HFFc6 (cell line): ENCODE measurements around the gene POLE3. TPM values are rescaled to one million over a fixed set of nuclear protein-coding genes. Genes with fewer than 3 reads are reported as not detected.
"Not testable (repeated sequence)": the region's sequence is repeated elsewhere in the genome, so short reads cannot be mapped to it uniquely, and the experiment has no call there.

Experiments
- DNase-seq: peaks from one replicate; pipeline ENCODE4 v3.0.0-alpha.2; 2018
- H3K27ac Mint-ChIP-seq: 2 replicates; pipeline ENCODE4 v1.8.0; 2020; ENCODE audit warnings: mild to moderate bottlenecking, mixed read lengths
- H3K27me3 Mint-ChIP-seq: 2 replicates; pipeline ENCODE4 v1.8.0; 2021; ENCODE audit warnings: mild to moderate bottlenecking, moderate library complexity, mixed read lengths; ENCODE audit not compliant: insufficient read depth
- H3K36me3 Mint-ChIP-seq: 2 replicates; pipeline ENCODE4 v1.8.0; 2021; ENCODE audit warnings: low read depth, mixed read lengths
- H3K4me1 Mint-ChIP-seq: 2 replicates; pipeline ENCODE4 v1.8.0; 2020; ENCODE audit warnings: low read depth, mixed read lengths
- H3K4me3 Mint-ChIP-seq: 2 replicates; pipeline ENCODE4 v1.8.0; 2020; ENCODE audit warnings: mild to moderate bottlenecking, moderate library complexity, mixed read lengths
- H3K9me3 Mint-ChIP-seq: 2 replicates; pipeline ENCODE4 v1.8.0; 2020; ENCODE audit warnings: mild to moderate bottlenecking, mixed read lengths
- total RNA-seq, 6 experiments: library from RNA; stranded (reverse); fragmentation: NEBNext Ultra II Directional; extraction: Animal tissue kit (Norgen Biotek cat#: 25700); gene quantifications; 2 replicates in 1 of 6; 3 replicates in 5 of 6; pipeline ENCODE4 v1.2.3, GENCODE V29; 2021
- TF ChIP-seq, protein P1 (sequence below): fragments of 200-600 bp; sonication (generic); IDR thresholded peaks from 2 replicates; pipeline ENCODE4 v1.5.0; 2021; ENCODE audit warnings: antibody characterized with exemption, mild to moderate bottlenecking

Gene POLE3
- total RNA-seq, 6 experiments from 2014 or later, result 33.7 to 43.9 (median 37.9) TPM

DNA sequence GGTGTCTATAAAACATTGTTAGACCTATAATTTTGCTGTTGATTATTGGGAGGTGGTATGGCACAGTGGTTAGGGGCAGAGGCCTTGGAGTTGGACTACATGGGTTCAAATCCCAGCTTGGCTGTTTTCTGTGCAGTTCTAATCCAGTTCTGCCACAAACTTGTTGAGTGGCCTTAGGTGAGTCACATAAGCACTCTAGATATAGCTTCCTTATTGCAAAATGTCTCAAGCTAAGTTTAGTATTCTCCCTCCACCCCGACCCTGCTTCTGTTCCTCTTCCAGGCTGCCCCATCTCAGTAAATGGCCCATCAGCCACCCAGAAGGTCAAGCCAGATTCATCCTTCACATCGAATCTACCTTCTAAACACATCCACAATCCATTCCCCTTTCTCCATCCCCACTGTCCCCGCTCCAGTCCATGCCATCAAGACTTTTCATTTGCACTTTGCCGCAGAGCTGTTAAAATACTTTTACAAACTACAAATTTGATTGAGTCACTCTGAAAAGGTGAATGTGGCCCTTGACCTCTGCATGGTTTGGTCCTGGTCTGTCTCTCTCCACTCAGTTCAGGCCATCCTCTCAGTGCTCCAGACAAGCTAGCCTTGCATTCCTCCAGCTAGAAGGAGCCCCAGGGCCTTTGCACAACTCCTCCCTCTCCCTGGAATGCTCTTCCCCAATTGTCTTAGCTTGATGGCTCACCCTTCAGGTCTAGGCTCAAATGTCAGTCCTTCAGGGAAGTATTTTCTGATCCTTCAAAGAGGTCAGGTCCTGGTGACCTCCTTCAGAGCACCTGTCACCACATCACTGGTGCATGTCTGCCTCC lies 23.7 kb downstream of the POLE3 start:
- Mint-ChIP-seq H3K9me3 (no peaks in the 10 kb centered on the region), H3K36me3 (peaks cover 19% of the 10 kb centered on the region), H3K27me3 (no peaks in the 10 kb centered on the region; the same call in 1 of the 2 replicates), H3K4me3 (no peak overlapping the region), H3K4me1 (no peaks in the 10 kb centered on the region), H3K27ac (no peak overlapping the region)
- no peak for DNase-seq
- TF ChIP-seq, protein P1, sequence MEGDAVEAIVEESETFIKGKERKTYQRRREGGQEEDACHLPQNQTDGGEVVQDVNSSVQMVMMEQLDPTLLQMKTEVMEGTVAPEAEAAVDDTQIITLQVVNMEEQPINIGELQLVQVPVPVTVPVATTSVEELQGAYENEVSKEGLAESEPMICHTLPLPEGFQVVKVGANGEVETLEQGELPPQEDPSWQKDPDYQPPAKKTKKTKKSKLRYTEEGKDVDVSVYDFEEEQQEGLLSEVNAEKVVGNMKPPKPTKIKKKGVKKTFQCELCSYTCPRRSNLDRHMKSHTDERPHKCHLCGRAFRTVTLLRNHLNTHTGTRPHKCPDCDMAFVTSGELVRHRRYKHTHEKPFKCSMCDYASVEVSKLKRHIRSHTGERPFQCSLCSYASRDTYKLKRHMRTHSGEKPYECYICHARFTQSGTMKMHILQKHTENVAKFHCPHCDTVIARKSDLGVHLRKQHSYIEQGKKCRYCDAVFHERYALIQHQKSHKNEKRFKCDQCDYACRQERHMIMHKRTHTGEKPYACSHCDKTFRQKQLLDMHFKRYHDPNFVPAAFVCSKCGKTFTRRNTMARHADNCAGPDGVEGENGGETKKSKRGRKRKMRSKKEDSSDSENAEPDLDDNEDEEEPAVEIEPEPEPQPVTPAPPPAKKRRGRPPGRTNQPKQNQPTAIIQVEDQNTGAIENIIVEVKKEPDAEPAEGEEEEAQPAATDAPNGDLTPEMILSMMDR, result no peak

DNA sequence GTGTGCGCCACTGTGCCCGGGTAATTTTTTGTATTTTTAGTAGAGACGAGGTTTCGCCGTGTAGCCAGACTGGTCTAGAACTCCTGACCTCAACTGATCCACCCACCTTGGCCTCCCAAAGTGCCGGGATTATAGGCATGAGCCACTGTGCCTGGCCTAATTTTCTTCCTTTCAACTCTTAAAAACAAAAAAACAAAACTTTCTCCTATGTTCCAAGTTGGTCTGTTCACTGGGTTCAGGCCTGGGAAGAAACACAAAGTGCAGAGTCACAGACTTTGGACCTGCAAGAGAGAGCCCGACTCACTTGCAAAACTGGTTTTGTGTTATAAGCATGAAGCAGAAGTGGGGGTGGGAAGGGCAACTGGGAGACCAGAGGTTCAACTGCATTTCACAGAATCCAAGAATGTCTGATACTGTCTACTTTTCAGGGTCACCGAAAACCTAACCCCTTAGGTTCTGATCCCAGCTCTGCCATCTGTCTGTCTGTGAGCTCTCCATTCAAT lies 28.5 kb downstream of the POLE3 start:
- TF ChIP-seq, protein P1, result no peak
- Mint-ChIP-seq H3K27ac (no peak overlapping the region), H3K4me1 (no peaks in the 10 kb centered on the region), H3K27me3 (peaks cover 3% of the 10 kb centered on the region; the same call in 1 of the 2 replicates), H3K4me3 (no peak overlapping the region), H3K9me3 (no peaks in the 10 kb centered on the region), H3K36me3 (peaks cover 10% of the 10 kb centered on the region)
- no peak for DNase-seq

DNA sequence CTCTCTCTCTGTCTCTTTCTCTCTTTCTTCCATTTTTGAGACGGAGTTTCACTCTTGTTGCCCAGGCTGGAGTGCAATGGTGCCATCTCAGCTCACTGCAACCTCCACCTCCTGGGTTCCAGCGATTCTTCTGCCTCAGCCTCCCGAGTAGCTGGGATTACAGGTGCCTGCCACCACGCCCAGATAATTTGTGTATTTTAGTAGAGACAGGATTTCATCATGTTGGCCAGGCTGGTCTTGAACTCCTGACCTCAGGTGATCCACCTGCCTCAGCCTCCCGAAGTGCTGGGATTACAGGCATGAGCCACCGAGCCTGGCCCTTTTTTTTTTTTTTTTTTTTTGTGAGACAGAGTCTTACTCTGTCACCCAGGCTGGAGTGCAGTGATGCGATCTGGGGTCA lies 29.0 kb downstream of the POLE3 start:
- DNase-seq, H3K4me1 Mint-ChIP-seq, H3K27me3 Mint-ChIP-seq, H3K27ac Mint-ChIP-seq, H3K4me3 Mint-ChIP-seq, H3K36me3 Mint-ChIP-seq, H3K9me3 Mint-ChIP-seq: not testable (repeated sequence)

DNA sequence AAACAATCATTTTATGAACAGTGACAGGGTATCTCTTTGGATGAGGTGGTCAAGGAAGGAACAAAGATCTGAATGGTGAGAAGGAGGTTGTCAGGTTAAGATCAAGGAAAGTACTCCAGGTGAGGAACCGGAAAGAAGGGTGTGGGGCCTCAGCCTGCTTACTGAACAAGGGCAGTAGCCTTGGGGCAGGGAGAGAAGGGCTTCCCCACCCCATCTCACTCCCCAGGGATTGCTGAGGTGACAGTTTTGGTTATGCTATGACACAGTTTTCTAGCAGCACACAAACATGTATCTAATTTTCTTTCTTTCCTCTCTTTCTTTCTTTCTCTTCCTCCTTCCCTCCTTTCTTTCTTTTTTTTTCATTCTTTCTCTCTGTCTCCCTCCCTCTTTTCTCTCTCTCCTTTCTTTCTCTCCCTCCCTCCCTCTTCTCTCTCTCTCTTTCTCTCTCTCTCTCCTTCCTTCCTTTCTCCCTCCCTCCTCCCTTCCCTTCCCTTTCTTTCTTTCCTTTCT lies 29.6 kb downstream of the POLE3 start:
- Mint-ChIP-seq H3K4me1 (no peaks in the 10 kb centered on the region), H3K9me3 (no peaks in the 10 kb centered on the region), H3K4me3 (no peak overlapping the region), H3K27ac (no peak overlapping the region), H3K36me3 (0 out of 2 replicates have a peak, but pooled peaks cover 4% of the 10 kb centered on the region), H3K27me3 (peaks cover 3% of the 10 kb centered on the region; the same call in 1 of the 2 replicates)
- no peak for DNase-seq
- TF ChIP-seq, protein P1, result no peak

DNA sequence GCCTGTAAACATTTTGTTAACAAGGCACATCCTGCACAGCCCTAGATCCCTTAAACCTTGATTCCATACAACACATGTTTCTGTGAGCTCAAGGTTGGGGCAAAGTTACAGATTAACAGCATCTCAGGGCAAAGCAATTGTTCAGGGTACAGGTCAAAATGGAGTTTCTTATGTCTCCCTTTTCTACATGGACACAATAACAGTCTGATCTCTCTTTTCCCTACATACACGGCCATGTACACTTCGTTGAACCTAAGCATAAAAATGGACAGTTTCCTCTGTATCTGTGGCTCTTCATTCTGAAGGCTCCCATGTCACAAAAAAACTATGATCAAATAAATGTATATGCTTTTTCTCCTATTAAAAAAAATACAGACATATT lies 30.7 kb downstream of the POLE3 start:
- DNase-seq, H3K9me3 Mint-ChIP-seq, H3K27me3 Mint-ChIP-seq, H3K4me3 Mint-ChIP-seq, H3K36me3 Mint-ChIP-seq, H3K27ac Mint-ChIP-seq: not testable (repeated sequence)
- peaks cover 11% of the 10 kb centered on the region for H3K4me1 Mint-ChIP-seq

DNA sequence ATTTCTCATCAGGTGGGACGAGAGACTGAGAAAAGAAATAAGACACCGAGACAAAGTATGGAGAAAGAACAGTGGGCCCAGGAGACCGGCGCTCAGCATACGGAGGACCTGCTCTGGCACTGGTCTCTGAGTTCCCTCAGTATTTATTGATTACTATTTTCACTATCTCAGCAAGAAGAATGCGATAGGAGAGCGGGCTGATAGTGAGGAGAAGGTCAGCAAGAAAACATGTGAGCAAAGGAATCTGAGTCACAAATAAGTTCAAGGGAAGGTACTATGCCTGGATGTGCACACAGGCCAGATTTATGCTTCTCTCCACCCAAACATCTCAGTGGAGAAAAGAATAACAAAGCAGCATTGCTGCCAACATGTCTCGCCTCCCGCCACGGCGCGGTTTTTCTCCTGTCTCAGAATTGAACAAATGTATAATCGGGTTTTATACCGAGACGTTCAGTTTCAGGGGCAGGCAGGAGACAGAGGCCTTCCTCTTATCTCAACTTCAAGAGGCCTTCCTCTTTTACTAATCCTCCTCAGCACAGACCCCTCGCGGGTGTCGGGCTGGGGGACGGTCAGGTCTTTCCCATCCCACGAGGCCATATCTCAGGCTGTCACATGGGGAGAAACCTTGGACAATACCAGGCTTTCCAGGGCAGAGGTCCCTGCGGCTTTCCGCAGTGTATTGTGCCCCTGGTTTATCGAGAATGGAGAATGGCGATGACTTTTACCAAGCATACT lies 31.2 kb downstream of the POLE3 start:
- H3K27ac Mint-ChIP-seq, H3K4me3 Mint-ChIP-seq, DNase-seq, H3K27me3 Mint-ChIP-seq, H3K36me3 Mint-ChIP-seq, H3K9me3 Mint-ChIP-seq: not testable (repeated sequence)
- H3K4me1 Mint-ChIP-seq, result peaks cover 11% of the 10 kb centered on the region
